GM19395 (cell line): ENCODE data around the gene ABHD18.
A peak's percentile ranks its signal among the peaks of the same experiment; 100 is the strongest.
"Not testable (repeated sequence)": the region's sequence is repeated elsewhere in the genome, so short reads cannot be mapped to it uniquely, and the experiment has no call there.

ENCODE experiments used
- ATAC-seq: cut with Tn5 transposase; IDR thresholded peaks from one replicate; pipeline ENCODE4 v1.9.1; 2021; ENCODE audit warnings: mild to moderate bottlenecking, moderate library complexity; ENCODE audit not compliant: unreplicated experiment

ABHD18 gene

GRCh38 chr4:128061566-128062536 lies 96.6 kb downstream of the ABHD18 start:
- ATAC-seq, result peak; percentile 43

- ATAC-seq, result not testable (repeated sequence)
Measured at GRCh38 chr4:128066453-128066820, 101.2 kb downstream of the ABHD18 start.

GRCh38 chr4:128068918-128069317 lies 103.7 kb downstream of the ABHD18 start:
- peak; percentile 55 for ATAC-seq

GRCh38 chr4:128076464-128076863 lies 111.3 kb downstream of the ABHD18 start:
- no peak for ATAC-seq
